M059J (cell line): Measurements from ENCODE around the gene USP7. TPM values are rescaled to one million over a fixed set of nuclear protein-coding genes. Genes with fewer than 3 reads are reported as not detected.
"Not testable (repeated sequence)": the region's sequence is repeated elsewhere in the genome, so short reads cannot be mapped to it uniquely, and the experiment has no call there.

Experiments used
- DNase-seq: peaks from one replicate; pipeline ENCODE4 v3.0.0-alpha.2; 2012; ENCODE audit warnings: low read depth
- total RNA-seq: library from RNA; depleted of rRNA; stranded (reverse); fragments of >200 nt; shearing (Covaris generic); gene quantifications from 2 replicates; pipeline ENCODE4 v1.2.3, GENCODE V29; 2014

The USP7 gene
- total RNA-seq, 1 experiment from 2014 or later, result 35.0 TPM

DNA sequence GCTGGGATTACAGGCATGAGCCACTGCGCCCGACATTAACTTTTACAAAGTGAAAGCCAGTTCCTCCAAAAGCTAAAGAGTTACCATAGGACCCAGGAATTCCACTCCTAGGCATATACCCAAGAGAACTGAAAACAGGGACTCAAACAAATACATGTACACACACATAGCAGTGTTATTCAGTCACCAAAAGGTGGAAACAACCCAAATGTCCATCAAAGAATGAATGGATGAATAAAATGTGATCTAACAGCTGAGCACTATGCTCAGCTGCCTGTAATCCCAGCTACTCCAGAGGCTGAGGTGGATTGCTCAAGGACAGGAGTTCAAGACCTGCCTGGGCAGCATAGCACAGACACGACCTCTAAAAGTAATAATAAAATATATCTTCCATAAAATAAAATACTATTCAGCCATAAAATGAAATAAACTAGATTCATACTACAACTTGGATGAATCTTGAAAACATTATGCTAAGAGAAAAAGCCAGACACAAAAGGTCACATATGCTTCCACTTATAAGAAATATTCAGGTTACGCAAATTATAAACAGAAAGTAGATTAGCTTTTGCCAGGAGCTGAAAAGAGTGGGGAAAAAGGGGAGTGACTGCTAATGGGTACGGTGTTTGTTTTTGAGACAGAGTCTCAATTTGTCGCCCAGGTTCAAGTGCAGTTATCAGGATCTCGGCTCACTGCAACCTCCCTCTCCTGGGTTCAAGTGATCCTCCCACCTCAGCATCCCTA lies 9.3 kb upstream of the USP7 start:
- peak; percentile 52 for DNase-seq

DNA sequence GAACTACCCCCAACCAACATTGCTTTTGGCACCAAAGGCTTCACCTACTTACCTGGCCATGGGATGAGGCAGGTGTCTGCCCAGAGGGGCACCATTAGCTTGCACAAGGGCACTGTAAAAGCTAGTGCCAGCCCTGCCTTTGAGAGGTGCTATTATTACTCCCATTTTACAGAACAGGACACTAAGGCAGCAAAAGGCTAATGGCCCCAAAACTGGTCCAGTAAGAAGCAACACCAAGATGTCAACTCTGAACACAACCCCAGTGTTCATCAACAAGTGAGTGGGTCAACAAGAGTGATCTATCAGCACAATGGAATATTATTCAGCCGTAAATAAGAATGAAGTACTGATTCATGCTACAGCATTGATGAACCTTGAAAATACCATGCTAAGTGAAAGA lies 7.7 kb upstream of the USP7 start:
- no peak for DNase-seq

DNA sequence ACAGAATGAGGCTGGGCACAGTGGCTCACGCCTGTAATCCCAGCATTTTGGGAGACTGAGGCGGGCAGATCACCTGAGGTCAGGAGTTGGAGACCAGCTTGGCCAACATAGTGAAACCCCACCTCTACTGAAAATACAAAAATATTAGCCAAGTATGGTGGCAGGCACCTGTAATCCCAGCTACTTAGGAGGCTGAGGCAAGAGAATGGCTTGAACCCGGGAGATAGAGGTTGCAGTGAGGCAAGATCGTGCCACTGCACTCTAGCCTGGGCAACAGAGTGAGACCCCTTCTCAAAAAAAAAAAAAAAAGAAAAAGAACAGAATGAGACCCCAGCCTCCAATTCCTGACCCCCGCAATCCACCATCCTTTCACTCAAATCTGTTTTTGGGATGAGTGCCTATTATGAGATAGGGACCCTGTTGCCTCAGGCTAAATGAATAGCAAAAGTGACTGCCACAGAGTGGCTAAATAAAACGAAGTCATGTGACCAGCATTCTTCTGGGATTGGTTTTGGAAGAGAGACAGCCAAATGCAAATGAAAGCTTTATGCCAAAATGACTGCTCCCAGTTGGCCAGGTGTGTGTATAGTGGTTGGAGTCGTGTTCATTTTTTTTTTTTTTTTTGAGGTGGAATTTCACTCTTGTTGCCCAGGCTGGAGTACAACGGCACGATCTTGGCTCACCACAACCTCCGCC lies 5.6 kb upstream of the USP7 start:
- peak; percentile 71 for DNase-seq

DNA sequence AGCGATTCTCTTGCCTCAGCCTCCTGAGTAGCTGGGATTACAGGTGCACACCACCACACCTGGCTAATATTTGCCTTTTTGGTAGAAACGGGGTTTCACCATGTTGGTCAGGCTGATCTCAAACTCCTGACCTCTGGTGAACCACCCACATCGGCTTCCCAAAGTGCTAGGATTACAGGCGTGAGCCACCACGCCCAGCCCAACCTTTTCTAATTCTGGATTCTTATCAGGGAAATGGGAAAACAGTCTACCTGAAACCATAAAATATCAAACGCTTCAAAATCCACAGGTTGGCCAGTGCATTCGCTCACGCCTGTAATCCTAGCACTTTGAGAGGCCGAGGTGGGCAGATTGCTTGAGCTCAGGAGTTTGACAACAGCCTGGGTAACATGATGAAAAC lies 4.3 kb upstream of the USP7 start:
- DNase-seq, result not testable (repeated sequence)

DNA sequence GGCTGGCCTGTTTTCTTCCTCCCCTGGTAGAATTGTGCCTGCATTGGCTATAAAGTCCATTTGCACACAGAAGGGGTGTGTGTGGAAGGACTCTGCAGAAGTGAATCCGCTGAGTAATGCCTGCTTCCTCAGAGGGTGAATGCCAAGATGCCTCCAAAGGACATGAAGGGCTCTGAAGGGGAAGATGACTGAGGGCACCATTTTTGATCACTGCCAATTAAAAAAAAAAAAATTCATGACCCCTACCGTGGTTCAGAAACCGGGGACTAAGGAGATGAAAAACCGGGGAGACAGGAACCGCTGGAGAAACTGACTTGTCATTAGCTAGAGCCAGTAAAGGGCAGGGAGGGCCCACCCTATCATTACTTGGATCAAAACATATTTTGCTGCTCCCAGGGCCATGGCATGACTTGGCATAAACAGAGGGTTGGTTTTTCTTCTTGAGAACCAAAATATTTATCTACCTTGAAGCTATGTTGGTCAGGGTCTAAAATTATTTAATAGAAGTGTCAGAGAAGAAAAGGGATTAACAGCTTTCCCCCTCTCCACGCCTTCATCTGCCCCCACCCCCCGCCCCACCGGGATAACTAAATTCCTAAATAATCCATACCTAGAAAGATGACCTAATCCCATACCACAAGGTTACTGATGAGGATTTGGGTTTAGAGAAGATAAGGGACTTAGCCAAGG lies 3.6 kb upstream of the USP7 start:
- peak; percentile 57 for DNase-seq

DNA sequence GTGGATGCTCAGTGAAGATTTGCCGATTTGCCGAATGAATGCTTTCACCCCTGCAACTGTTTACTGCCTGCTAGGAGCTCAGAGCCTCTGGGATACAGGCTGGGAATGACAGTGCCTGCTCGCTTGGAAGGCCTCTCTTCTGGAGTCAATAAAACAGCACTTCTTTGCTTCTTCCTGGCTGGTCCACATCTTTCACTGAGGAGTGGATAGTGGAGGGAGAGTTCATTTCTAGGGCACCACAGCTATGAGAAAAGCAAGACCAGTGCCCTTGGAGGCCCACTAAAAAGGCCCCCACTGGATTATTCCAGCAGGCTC lies 3.1 kb upstream of the USP7 start:
- no peak for DNase-seq

DNA sequence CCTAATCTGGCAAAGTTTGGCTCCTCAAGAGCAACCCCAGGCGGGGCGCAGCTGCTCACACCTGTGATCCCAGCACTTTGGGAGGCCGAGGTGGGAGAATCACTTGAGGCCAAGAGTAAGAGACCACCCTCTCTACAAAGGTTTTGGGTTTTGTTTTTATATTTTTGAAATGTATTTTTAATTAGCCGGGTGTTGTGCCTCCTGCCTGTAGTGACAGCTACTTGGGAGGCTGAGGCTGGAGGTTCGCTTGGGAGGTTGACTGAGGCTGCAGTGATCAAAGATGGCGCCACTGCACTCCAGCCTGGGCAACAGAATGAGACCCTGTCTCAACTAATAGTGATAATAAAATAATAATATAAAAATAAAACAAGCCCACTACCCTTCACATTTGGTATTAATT lies 756 bp upstream of the USP7 start:
- DNase-seq, result no peak

DNA sequence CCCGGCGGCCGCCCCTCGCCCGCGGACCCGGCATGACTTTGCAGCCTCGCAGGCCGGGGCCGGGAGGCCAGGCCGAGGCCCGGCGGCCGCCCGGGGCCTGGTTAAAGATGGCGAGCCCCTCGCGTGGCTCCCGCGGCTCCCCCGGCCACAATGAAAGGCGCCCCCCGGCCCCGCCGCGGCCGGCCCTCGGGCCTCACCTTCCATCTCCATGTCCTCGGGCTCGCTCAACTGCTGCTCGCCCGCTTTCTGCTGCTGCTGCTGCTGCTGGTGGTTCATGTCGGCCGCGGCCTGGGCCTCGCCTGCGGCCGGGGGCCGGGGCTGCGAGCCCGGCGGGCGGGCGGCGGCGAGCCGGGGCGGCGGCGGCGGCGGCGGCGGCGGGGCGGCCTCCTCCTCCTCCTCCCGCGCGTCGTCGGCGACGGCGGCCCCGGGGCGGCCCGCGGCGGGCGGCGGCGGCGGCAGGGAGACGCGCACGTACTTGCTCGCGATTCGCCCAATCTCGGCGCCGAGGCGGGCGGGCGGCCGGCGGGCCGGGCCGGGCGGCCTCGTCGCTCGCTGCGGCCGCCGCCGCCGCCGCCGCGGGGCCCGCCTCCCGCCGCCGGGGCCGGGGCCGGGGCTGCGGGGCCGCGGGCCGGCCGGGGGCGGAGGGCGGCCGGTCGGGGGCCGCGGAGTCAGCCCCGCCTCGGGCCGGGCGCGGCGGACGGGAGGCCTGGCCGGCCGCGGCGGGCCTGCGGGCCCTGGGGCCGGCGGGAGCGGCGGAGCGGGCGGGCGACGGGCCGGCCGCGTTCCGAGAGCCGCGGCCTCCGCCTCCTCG lies 491 bp downstream of the USP7 start:
- peak; percentile 8 for DNase-seq

DNA sequence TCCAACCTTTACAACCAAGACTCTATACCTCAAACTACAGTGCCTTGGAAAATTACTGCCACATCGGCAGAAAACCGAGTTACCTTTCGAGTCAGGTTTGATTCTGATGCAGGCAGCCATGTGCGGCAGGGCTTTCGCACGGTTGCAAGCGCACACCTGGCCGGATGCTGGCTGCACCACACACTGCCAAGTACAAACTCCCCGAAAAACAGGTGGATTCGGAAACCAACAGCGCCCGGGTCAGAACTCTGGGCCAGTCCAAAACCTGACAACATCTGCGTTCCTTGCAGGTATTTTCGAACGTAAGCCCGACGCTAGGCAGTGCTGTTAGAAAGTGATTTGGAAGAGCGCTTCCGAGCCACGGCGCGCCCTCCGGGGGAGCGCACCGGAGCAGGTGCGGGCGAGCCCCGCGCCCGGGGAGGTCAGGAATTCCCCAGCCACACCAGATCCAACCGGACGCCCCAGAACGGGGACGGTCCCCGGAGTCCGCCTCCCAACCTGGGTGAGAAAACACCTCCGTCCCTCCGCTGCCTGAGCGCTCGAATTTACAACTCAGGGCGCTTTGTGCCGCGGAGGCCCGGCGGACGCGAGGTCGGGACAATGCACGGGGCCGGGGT lies 1.2 kb downstream of the USP7 start:
- peak; percentile 16 for DNase-seq

DNA sequence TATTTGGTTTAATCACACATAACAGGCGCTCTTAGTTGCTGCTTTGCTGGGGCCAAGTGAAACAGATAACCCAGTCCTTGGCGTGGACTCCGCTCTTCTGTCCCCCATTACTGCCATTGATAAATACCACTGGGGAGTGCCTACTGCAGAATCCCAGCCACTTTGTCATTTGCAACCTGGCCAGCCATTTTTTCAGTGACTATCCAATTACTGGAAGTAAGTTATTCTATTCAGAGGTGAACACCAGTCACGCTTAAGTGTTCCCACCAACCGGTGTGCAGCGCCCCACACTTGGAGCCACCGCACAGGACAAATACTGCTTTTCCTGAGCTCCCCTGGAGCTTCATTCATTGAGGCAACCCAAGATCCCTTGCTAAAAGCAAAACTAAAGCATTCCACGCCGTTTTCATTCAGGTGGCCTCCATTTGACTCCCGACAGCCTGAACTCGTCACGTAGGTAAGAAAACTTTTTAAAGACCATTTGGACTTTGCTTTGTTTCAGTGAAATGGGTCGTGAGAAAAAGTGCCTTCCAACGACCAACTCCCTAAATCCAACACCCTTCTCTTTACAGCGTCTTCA lies 1.8 kb downstream of the USP7 start:
- no peak for DNase-seq

DNA sequence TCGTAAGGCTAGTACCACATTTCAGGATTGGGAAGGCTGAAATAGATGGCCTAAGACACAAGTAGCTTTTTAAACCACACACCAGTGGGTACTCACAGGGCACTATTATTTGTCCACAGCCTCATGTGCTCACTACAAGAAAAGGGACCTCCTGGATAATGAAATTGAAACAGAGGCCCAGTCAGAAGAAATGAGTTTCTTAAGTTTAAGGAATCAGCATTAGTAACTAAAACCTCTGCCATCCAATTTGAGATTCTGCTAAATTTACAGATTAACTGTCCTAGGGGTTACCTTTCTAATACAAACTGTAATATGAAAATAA lies 3.0 kb downstream of the USP7 start:
- DNase-seq, result no peak

DNA sequence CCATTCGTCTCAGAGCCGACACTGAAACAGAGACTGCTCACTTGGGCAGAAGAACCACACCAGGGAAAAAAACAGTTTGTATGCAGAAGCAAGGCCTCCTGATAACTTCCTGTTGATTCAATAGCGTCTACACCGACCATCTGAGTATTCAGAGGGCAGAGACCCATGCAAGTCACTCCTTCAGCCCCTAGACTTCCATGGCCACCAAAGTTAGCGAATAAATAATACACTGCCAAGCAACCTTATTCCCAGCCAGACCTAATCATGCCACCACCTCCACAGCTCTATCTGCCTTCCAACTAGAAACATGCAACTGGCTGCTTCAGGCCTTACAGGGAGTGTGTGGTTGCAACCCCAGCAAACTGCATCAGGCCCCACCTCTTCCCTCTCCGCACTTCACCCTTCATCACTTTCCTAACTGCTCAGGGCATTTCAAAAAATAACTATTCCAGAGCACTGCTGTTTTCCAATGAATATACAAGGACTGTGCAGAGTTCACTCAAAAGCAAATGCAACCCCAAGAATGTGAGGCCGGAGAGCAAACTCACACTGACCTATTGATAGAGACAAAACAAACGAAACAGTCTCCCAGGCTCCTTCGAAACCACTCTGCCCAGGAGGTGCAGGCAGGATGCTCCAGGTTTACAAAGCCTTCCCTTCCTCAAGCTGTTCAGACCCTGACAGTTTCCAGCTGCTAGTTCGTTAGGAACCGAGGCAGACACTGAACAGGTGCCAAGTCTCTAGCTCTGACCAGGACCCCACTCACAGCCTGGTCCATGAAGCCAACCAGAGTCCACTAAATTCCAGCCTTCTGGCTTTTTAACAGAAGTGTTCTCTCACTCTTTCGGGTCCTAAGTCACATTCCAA lies 3.6 kb downstream of the USP7 start:
- DNase-seq, result peak; percentile 6

DNA sequence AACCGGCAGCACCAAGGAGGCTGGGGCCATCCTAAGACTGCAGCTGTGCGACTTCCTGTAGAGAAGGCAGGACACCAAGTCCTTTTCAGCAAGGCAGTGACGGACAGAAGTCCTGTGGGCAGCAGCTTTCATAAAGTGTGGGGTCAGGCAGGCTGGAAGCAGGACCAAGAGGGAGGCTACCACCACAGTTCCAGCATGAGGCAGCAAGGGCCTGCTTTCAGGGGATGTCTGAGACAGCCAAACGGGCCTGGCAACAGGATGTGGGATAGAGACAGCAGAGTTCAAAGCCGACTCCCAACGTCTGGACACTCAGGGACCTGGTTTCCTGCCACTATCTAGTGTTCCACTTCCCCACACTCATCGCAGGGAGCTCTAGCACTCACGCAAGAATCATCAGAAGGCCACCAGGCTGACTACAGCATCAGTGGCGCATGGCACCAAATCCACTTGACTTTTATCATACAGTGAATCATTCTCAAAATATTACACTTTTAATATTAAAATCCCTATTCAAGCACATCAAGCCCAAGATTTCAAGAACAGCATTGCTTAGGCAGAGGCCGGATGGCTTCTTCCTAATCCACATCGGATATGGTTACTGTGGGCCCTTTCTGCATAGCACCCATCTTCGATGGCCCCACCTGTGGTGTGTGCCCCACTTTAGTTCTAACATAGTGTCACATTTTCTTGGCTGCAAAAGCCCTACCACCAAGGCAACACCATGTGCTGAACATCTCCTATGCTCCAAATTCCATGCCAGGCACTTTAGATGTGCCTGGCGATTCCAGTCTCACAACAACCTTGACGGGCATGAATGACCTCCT lies 5.2 kb downstream of the USP7 start:
- peak; percentile 80 for DNase-seq

DNA sequence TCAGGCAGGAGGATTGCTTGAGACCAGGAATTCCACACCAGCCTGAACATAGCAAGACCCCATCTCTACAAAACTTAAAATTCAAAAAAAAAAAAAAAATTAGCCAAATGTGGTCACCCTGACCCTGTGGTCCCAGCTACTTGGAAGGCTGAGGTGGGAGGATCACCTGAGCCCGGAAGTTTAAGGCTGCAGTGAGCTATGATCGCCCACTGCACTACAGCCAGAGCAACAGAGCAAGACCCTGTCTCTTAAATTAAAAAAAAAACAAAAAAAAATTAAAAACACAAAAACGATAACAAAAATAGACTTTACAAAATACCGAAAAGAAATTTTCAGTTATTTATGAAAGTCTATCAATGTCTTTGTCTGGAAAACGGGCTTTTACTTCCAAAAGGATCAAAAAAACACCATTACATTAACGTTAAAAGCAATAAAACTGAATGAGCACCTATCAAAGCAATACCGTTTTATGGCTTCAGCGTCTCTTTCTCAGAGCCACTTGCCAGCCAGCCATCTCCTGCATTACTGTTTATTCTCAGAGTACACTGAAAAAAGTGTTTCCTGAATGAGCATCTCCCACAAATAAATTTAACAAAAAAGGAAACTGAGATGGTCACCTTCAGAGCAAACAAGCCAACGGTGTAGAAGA lies 6.1 kb downstream of the USP7 start:
- DNase-seq, result no peak

DNA sequence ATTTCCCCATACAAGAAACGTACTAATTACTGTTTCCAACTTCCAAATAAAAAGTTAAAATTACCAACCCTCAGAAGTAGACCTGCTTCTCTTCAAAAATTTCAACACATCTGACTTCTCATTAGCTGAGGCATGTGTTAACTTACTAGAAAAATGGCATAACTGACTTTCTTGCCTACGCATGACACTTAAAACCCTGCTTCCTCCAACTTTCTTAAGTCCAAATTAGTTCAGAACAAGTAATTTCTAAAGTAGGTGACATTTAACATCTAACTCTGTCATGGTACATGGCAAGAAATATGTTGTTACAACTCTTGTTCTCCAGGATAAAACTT lies 6.7 kb downstream of the USP7 start:
- DNase-seq, result no peak

DNA sequence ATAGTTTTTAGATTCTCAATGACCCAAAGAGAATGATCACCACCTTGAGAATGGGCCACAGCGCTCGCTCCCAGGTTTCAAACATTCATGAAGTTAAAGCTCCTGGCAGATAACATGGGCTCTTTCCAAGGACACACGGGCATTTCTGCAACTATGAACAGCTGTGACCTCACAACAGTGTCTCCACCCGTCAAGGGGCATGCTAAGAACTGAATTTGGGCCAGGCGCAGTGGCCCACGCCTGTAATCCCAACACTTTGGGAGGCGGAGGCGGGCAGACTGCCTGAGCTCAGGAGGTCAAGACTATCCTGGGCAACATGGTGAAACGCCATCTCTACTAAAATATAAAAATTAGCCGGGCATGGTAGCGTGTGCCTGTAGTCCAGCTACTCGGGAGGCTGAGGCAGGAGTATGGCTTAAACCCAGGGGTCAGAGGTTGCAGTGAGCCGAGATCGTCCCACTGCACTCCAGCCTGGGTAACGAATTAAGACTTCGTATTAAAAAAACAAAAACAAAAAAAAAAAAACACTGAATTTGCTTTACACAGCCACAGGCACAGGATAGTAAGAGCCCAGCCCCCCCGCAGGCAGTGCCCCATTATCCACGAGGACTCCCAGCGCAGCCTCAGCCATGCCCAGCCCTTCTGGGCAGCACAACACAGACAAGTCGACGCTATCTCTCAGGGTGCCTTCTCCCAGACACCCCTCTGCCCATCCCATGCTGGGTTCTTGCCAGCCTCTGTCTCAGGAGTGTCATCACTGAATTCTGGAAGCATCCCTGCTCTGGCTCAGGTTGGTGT lies 7.2 kb downstream of the USP7 start:
- no peak for DNase-seq

DNA sequence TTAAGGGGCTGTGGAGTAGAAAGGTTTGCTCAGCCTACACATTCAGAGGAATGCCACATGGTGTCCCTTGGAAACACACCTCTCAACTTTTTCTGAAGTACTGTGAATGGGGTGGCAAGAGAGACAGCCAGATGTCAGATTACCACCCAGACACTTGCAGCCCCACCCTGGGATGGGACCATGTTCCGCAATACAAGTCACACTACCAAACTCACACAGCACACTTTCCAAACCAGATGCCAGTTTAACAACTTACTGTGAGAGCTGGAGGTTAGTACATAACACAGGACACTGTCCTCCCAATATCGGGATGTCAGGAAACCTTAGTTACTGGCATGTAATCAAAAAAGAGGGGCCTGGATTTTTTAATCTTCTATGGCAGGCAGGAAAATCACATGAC lies 7.9 kb downstream of the USP7 start:
- no peak for DNase-seq

DNA sequence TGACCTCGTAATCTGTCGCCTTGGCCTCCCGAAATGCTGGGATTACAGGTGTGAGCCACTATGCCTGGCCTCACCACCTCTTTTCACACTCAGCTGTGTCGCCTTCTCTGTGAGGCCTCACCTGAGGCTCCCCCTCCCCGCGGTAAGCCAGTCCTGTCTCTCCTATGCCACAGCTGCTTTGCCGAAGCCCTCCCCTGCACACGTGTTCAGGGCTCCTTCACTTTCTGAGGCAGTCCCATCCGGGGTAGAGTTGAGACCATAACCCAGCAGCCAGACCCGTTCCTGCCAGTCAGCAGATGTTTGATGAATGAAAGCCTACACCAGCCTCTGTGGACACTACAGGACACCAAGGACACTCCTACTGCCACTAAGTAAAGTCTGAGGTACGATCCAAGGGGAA lies 10.6 kb downstream of the USP7 start:
- DNase-seq, result no peak
